Suppressor macrophage (primary cell): ENCODE data around the gene GMPR2.
A peak's percentile ranks its signal among the peaks of the same experiment; 100 is the strongest.
"Not testable (repeated sequence)": the region's sequence is repeated elsewhere in the genome, so short reads cannot be mapped to it uniquely, and the experiment has no call there.

Experiments
- DNase-seq, 4 experiments: peaks; one replicate each; pipeline ENCODE4 v3.0.0-alpha.2; 2020 to 2022

GMPR2 gene

GRCh38 chr14:24231263-24232120, 1.2 kb upstream of the GMPR2 start:
- peak in 2 of 4 experiments; percentile 6 to 18 for DNase-seq

DNA sequence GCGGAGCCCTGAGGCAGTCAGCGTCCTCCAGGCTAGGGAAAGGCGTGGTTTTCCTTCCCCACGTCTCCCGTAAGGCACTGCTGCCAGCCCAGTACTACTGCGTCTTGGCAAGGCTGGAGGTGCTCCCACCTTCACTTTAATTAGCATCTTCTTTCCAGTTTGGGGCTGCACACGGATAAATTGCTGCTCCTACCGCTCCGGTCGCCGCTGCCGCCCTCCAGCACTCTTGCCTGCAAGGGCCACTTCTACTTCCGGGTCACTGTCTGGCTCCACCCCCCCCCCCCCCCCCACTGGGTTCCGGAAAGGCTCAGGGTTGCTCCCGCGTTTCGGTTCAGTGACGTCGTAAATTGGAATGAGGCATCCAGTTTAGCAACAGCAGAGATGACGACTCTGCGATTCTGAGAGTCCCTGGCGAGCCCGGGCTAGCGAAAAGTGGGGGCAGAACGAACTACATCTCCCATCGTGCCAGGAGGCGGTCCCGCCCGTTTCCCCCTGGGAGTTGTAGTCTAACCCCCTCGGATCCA, 546 bp upstream of the GMPR2 start, which contains the start of gene NEDD8:
TSS of gene NEDD8 (minus strand) at position 247 of the 524 bp plus-strand sequence. CDS start at position 147, 100 bp downstream.
- DNase-seq = peak; percentile 96 to 99 (median 97)

- DNase-seq = peak in 1 of 4 experiments; percentile 9
Observed at GRCh38 chr14:24233538-24233866, 773 bp downstream of the GMPR2 start.

DNA sequence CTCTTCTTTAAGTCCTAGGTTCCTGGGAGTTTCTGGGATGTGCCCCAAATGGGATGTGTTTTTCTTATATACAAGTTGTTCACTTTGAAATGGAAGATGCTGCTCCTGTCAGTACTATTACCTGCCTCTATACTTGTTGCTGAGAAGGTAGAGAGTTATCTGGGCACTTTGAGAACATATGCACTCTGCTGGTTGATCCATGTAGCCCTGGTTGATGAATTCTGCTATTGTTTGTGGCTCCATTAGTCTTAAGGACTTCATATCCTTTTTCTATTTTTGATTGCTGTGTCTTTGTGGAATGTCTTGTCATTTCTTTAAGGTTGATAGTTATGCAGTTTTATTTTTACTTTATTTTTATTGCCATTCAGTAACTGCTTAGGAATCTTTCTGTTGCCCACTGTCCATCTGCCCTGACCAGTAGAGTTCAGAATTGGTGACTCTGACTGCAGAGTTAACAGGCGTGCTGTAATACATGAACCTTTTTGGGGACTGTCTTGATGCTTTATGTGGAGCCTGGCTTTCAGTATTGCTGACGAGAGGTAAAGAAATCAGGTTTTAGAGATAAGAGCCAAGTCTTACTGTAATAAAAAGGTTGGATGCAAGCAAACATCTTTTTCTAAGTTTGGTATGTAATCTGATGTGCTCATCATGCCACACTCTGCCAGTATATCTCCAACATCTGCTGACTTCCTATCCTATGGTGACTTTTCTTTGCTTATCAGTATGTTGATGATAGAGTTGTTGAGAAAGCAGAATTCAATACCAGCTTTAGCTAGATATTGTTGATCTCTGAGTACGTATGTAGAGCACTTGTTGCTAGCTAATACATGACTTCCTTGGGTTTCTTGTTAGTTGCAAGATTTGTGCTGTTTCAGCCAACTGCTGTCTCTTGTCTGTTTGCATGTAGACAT, 1.6 kb downstream of the GMPR2 start:
- no peak for DNase-seq

- no peak for DNase-seq
Observed at GRCh38 chr14:24235804-24236688, 3.3 kb downstream of the GMPR2 start.

- DNase-seq = no peak
Observed at GRCh38 chr14:24236689-24237462, 4.1 kb downstream of the GMPR2 start.

DNA sequence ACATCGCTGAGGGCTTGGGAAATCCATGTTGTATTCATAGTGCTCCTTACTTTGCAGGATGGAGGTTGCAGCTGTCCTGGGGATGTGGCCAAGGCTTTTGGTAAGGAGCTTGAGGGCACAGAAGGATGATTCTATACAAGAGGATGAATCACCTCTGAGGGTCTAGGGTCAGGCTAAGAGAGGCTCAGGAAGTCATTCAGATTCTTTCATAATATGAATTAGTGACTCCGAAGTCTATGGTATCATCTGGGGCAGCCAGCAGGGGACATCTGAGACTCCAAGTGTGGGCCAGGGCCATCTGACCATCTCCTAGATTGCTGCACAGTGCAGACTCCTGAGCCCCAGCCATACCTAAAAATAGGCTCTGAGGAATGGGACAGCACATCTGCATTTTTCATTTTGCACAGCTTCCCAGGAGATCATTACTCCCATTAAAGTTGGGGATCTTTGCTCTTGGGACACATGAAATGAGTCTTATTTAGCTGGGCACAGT, 4.8 kb downstream of the GMPR2 start:
- no peak for DNase-seq

- no peak for DNase-seq
Observed at GRCh38 chr14:24238123-24238522, 5.4 kb downstream of the GMPR2 start.

DNA sequence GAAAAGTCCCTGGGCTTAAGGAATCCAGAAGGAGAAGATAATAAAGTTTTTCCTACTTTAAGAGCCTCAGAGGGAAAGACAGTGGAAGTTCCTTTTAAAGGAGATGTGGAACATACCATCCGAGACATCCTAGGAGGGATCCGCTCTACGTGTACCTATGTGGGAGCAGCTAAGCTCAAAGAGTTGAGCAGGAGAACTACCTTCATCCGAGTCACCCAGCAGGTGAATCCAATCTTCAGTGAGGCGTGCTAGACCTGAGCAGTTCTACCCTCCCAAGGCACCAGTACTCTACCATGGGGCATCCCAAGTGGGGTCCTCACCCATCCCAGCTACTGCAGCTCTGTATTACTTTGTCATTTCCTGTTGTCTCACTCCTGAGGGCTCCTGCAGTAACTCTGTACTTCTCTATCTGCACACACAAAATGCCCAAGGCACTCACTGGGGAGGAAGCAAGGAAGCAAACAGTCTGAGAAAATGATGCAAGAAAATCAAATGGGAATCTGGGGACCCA, 5.9 kb downstream of the GMPR2 start:
- no peak for DNase-seq

- DNase-seq = no peak
Observed at GRCh38 chr14:24240110-24240918, 7.6 kb downstream of the GMPR2 start.

- DNase-seq = peak; percentile 92 to 97 (median 96)
Observed at GRCh38 chr14:24241829-24242443, 9.2 kb downstream of the GMPR2 start.

DNA sequence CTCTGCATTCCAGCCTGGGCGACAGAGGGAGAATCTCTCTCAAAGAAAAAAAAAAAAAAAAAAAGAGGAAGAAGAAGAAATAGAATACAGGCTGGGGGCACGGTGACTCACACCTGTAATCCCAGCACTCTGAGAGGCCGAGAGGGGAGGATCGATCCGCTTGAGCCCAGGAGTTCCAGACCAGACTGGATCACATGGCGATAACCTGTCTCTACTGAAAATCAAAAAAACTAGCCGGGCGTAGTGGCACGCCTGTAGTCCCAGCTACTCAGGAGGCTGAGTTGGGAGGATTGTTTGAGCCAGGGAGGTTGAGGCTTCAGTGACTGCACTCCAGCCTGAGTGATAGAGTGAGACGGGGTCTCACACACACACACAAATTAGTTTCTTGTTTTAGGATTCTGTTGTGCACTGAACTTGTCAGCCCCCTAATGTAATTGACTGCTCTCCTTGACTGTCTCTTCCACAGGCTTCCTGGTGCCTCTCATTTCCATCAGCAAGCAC, 10.7 kb downstream of the GMPR2 start:
- DNase-seq = peak in 3 of 4 experiments; percentile 58 to 69 (median 68)

GRCh38 chr14:24245350-24245749, 12.6 kb downstream of the GMPR2 start:
- DNase-seq = not testable (repeated sequence)

DNA sequence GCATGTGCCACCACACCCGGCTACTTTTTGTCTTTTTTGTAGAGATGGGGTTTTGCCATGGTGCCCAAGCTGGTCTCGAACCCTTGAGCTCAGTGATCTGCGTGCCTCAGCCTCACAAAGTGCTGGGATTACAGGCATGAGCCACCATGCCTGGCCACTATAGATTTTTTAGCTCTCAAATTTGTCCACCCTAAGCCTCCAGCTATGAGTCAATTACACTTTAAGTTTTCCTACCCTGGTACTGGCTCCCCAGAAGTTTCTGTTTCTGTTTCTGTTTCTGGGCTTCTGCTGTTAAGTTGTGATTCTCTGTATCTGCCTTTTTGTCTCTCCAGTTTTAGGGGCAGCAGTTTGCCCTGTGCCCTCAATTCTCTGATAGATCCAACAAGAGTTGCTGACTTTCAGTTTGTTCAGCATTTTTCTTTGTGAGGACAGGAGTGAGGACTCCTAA, 14.1 kb downstream of the GMPR2 start:
- peak in 2 of 4 experiments; percentile 8 to 24 for DNase-seq

GRCh38 chr14:24247422-24247821, 14.7 kb downstream of the GMPR2 start:
- DNase-seq = no peak

- no peak for DNase-seq
Observed at GRCh38 chr14:24249230-24250021, 16.7 kb downstream of the GMPR2 start.

GRCh38 chr14:24250354-24250753, 17.6 kb downstream of the GMPR2 start:
- DNase-seq = no peak

- DNase-seq = no peak
Observed at GRCh38 chr14:24251880-24252288, 19.2 kb downstream of the GMPR2 start.
